GM10266 (cell line): Measurements from ENCODE around the gene RAB31.

Experiments used
- DNase-seq: peaks from one replicate; pipeline ENCODE4 v3.0.0; 2012; ENCODE audit errors: extremely low spot score
- CTCF ChIP-seq: IDR thresholded peaks from 2 replicates; pipeline ENCODE4 v1.5.1; 2012; ENCODE audit warnings: mild to moderate bottlenecking, low read depth; ENCODE audit not compliant: control insufficient read depth, insufficient read depth; ENCODE audit errors: missing control alignments

The RAB31 gene

GRCh38 chr18:9848170-9848879 is 140.2 kb downstream of the RAB31 start:
- no peak for DNase-seq
- no peak for TF ChIP-seq CTCF

DNA sequence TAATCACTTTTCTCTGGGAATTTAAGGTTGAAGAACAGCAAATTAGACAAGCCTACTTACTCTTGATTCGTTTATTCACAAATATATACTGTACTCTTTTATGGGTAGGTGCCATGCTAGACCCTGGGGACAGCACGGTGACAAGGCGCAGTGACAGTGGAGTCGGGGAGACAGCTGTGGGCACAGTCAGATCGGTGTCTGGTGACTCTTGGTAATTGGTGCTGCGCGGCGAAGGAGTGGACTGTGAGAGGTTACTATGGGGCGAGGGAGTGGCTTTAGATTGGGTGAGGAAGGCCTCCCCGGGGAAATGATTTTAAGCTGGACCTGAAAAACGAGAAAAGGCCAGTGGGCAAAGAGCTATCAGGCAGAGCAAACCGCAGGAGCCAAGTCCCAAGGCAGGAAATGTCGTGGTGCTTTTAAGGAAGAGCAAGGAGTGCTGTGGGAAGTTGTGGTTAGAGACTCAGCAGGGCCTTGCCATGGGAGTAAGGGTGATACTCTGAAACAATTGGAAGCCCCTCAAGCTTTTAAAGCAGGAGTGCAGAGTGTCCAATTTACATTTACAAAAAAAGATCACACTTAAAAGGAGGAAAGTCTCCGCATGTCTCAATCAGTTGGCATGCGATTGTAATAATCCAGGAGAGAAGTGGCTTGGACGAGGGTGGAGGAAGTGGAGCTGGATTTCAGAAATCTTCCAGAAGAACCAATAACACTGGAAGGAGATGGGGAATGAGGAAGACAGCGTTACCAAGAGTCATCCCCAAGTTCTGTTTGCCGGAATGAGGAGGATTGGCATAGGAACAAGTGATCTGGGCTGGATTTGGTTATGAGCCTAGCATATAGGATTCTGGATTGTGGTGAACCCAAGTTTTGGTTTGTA is 141.5 kb downstream of the RAB31 start:
- no peak for DNase-seq
- TF ChIP-seq CTCF = no peak

- DNase-seq = no peak
- TF ChIP-seq CTCF = no peak
Observed at GRCh38 chr18:9850309-9850708, 142.2 kb downstream of the RAB31 start.

GRCh38 chr18:9851511-9851910 is 143.4 kb downstream of the RAB31 start:
- DNase-seq = no peak
- no peak for TF ChIP-seq CTCF

DNA sequence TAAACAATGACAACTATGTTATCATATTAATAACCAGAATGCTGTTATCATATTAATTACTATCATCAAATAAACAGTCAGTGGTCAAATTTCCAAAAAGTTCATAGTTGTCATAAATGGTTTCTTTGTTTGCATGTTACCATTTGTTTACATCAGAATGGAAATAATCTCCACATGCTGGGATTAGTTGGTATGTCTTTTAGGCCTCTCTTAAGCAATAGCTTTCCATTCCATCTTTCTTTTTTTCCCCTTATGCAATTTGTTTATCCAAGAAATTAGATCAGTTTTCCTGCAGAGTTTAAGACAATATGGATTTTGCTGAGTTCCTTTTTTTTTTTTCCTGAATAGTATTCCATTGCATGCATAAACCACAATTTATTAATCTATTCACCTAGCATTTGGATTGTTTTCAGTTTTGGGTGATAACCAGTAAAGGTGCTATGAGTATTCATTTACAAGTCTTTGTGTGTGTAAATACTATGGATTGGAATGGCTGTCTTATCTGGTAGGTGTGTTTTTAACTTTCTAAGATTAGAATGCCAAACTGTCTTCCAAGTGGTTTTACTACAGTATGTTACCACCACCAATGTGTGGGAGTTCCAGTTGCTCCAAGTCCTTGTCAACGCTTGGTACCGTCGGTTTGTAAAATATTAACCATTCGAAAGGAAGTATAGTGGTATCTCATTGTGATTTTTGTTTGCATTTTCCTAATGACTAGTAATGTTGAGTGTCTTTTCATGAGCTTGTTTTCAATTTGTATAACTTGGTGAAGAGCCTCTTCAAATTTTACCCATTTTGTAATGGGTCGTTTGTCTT is 144.4 kb downstream of the RAB31 start:
- TF ChIP-seq CTCF = no peak
- no peak for DNase-seq

- DNase-seq = no peak
- no peak for TF ChIP-seq CTCF
Observed at GRCh38 chr18:9854801-9855676, 146.9 kb downstream of the RAB31 start.
